B cell (primary cell): ENCODE results near the gene MEX3A. TPM values are rescaled to one million over a fixed set of nuclear protein-coding genes. Genes with fewer than 3 reads are reported as not detected.

Source experiments
- ATAC-seq: fragments of 200-7000 bp; cut with Tn5 transposase; one replicate; pipeline ENCODE4 v1.10.0; 2021; ENCODE audit warnings: low read depth, mild to moderate bottlenecking, moderate number of reproducible peaks, moderate library complexity
- CTCF ChIA-PET: fragments of 350-600 bp; sonication (Branson Sonifier 250); formaldehyde crosslinking; loops from one replicate; lab custom pipeline; 2021; ENCODE audit warnings: antibody characterized with exemption, inconsistent platforms; lab: Charles Lee
- POLR2A ChIA-PET: fragments of 350-600 bp; sonication (Branson Sonifier 250); formaldehyde crosslinking; loops from one replicate; lab custom pipeline; 2021; ENCODE audit warnings: antibody characterized with exemption; lab: Charles Lee
- DNase-seq: peaks from one replicate; pipeline ENCODE4 v3.0.0; 2013
- H2AFZ ChIP-seq: 2 replicates; pipeline ENCODE4 v1.6.1; 2012; ENCODE audit warnings: mild to moderate bottlenecking, low read depth, low read length; ENCODE audit not compliant: insufficient read depth, poor library complexity, severe bottlenecking
- H3K27ac ChIP-seq, 2 donors: 1 replicate in 1 of 2; 2 replicates in 1 of 2; pipeline ENCODE4 v1.5.1; 2012 to 2013; ENCODE audit warnings: low read length in 2 of 2, mild to moderate bottlenecking in 2 of 2, moderate library complexity in 1 of 2
- H3K27me3 ChIP-seq, 4 experiments: fragments of 200-600 bp in 1 of 4; sonication (generic) in 1 of 4; replicated peaks in 1 of 4; 1 replicate in 2 of 4; 2 replicates in 2 of 4; pipeline versions ENCODE4 v1.6.1 to v1.7.0; 2013 to 2016; ENCODE audit warnings: low read length in 3 of 4, mild to moderate bottlenecking in 2 of 4, mixed read lengths in 1 of 4, moderate library complexity in 1 of 4; ENCODE audit not compliant: insufficient read depth in 4 of 4, control insufficient read depth in 3 of 4; ENCODE audit errors: control extremely low read depth in 1 of 4
- H3K36me3 ChIP-seq, 2 experiments: replicated peaks in 1 of 2; 1 replicate in 1 of 2; 2 replicates in 1 of 2; pipeline versions ENCODE4 v1.6.1 to v1.7.1; 2013; ENCODE audit warnings: low read length in 1 of 2; ENCODE audit not compliant: insufficient read depth in 2 of 2, control insufficient read depth in 1 of 2; ENCODE audit errors: control extremely low read depth in 1 of 2, extremely low read depth in 1 of 2
- H3K4me1 ChIP-seq, 2 donors: fragments of 200-600 bp in 1 of 2; sonication (generic) in 1 of 2; 1 replicate in 1 of 2; 2 replicates in 1 of 2; pipeline versions ENCODE4 v1.5.1 to v1.6.1; 2013 to 2017; ENCODE audit warnings: low read length in 2 of 2; ENCODE audit not compliant: control insufficient read depth in 2 of 2, insufficient read depth in 2 of 2
- H3K4me2 ChIP-seq: replicated peaks from 2 replicates; pipeline ENCODE3; 2012; ENCODE audit warnings: mild to moderate bottlenecking, low read depth, low read length; ENCODE audit not compliant: poor library complexity, severe bottlenecking
- H3K4me3 ChIP-seq, 5 experiments: fragments of 200-600 bp in 1 of 5; sonication (generic) in 1 of 5; 1 replicate in 3 of 5; 2 replicates in 2 of 5; pipeline versions ENCODE4 v1.5.1 to v1.7.0; 2011 to 2016; ENCODE audit warnings: low read length in 4 of 5, mild to moderate bottlenecking in 4 of 5, low read depth in 2 of 5, control low read depth in 1 of 5, moderate library complexity in 1 of 5; ENCODE audit not compliant: insufficient read depth in 1 of 5; ENCODE audit errors: control extremely low read depth in 1 of 5, extremely low read depth in 1 of 5
- H3K79me2 ChIP-seq: fragments of 200-600 bp; sonication (generic); one replicate; pipeline ENCODE4 v1.6.0; 2016; ENCODE audit warnings: low read length; ENCODE audit not compliant: control insufficient read depth, insufficient read depth
- H3K9ac ChIP-seq: fragments of 200-600 bp; sonication (generic); 2 replicates; pipeline ENCODE4 v1.6.1; 2017; ENCODE audit warnings: mild to moderate bottlenecking, low read length, moderate library complexity
- H3K9me3 ChIP-seq, 3 donors: one replicate each; pipeline versions ENCODE4 v1.6.1 to v1.7.1; 2013; ENCODE audit warnings: low read length in 2 of 3; ENCODE audit not compliant: control insufficient read depth in 2 of 3, insufficient read depth in 1 of 3; ENCODE audit errors: control extremely low read depth in 1 of 3
- H4K20me1 ChIP-seq: 2 replicates; pipeline ENCODE4 v1.6.0; 2012; ENCODE audit warnings: mild to moderate bottlenecking, low read length; ENCODE audit not compliant: insufficient read depth, control insufficient read depth, poor library complexity, severe bottlenecking
- H3K27ac Mint-ChIP-seq: one replicate; pipeline ENCODE4 v1.8.0; 2021; ENCODE audit warnings: mixed read lengths
- H3K27me3 Mint-ChIP-seq: one replicate; pipeline ENCODE4 v1.8.0; 2021; ENCODE audit warnings: mixed read lengths
- H3K4me1 Mint-ChIP-seq: one replicate; pipeline ENCODE4 v1.8.0; 2021; ENCODE audit warnings: mixed read lengths
- H3K4me3 Mint-ChIP-seq: one replicate; pipeline ENCODE4 v1.8.0; 2021; ENCODE audit warnings: mixed read lengths
- H3K9me3 Mint-ChIP-seq: one replicate; pipeline ENCODE4 v1.8.0; 2022; ENCODE audit warnings: mixed read lengths; ENCODE audit not compliant: insufficient read depth
- CTCF ChIP-seq: fragments of 200-600 bp; IDR thresholded peaks from one replicate; pipeline ENCODE4 v1.8.0; 2022; ENCODE audit warnings: antibody characterized with exemption, mild to moderate bottlenecking
- WGBS: methylation state at CpG from one replicate; pipeline ENCODE4 v1.1.5; 2013; ENCODE audit warnings: missing lambda C conversion rate; ENCODE audit not compliant: insufficient coverage; 5-methylcytosine and 5-hydroxymethylcytosine counted together
- intact Hi-C: fragments of 100-400 bp; cut with micrococcal nuclease; formaldehyde crosslinking; loops from one replicate; pipeline ENCODE4 v1.10.0; 2022
- polyA plus RNA-seq: library from polyadenylated mRNA; depleted of rRNA; stranded (reverse); fragments of >200 nt; gene quantifications from 2 replicates; pipeline ENCODE4 v1.2.3, GENCODE V29; 2012
- total RNA-seq, 2 donors: library from RNA; stranded (reverse); fragments of 120-200 nt in 1 of 2; gene quantifications; 1 replicate in 1 of 2; 2 replicates in 1 of 2; pipeline versions ENCODE4 v1.2.3 to v1.2.4, GENCODE V29; 2013 to 2022

Gene MEX3A
- total and polyA plus RNA-seq, 2 donors (not counting 1 experiment from before 2014, with no cell fraction given), result 0.27 to 1.1 TPM

DNA sequence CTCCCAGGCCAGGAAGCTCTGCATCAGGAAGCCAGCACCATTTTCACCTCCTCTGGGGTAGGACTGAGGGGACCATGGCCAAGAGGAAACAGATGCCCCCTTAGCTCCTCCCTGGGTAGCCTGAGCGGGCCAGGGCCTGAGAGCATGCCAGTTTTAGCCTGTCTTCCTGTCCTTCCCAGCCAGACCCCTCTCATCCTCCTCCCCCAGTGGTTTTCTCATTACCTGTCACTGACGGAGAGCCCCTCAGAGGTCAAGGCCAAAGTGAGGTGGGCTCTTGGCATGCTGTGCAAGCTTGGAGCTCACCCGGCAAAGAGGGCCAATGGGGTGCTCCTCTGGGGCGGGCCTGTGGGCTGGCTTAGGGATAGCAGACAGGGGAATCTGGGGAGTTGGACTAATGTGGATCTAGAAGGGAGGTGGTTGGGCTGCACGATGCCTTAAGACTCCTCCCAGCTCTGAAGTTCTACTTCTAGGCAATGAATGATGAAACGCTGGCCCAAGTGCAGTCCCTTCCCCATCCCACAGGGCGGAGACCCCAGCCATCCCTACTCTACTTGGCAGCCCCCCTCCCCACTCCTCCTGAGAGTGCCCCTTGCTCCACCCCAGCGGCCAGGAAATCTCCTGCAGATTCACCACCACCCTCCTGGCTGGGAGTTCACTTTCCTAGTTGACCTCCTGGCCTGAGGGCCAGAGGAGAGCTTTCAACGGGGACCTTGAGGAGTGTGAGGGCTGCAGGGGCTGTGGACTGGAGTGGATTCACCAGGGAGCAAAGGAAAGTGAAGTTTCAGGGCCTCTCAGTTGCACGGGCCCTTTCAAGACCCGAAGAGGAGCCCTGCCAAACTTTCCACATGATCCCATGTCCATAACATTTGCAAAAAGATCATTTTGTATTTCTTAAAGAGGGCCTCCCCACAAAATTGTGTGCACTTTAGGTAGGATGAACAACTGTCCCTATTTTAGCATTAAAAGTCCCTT, 22.9 kb upstream of the MEX3A start:
- Histone ChIP-seq H3K4me1 (peaks cover 35 to 43% of the 10 kb centered on the region in 2 donors), H3K36me3 (no peaks in the 10 kb centered on the region), H3K9me3 (no peaks in the 10 kb centered on the region), H3K27ac (peak overlapping the region; percentile 96 to 99), H3K27me3 (peaks cover 0 to 5% (median 2%) of the 10 kb centered on the region in 4 experiments), H2AFZ (no peak overlapping the region), H3K4me3 (peak overlapping the region in 4 of 5 experiments; percentile 50 to 70 (median 64)), H3K79me2 (no peaks in the 10 kb centered on the region), H4K20me1 (no peaks in the 10 kb centered on the region), H3K9ac (peak overlapping the region; percentile 94), H3K4me2 (peak overlapping the region; percentile 92)
- no peaks in the 10 kb centered on the region for H3K27me3 Mint-ChIP-seq
- no peak for DNase-seq
- peaks cover 58% of the 10 kb centered on the region for H3K4me1 Mint-ChIP-seq
- POLR2A ChIA-PET, result no interaction called here
- H3K4me3 Mint-ChIP-seq, result peak overlapping the region; percentile 86
- WGBS, result 83% methylated on average over 4 of the region's 11 CpGs
- intact Hi-C loops, result no loop called here
- peak overlapping the region; percentile 92 for H3K27ac Mint-ChIP-seq
- CTCF ChIA-PET, result interaction anchor here (0.6 to 23.7 kb wide), 4 partner anchors 8 to 119 kb away, joined by 3 to 970 read pairs (median 42); partner anchors contain the start of gene LMNA
- no peaks in the 10 kb centered on the region for H3K9me3 Mint-ChIP-seq
- no peak for TF ChIP-seq CTCF
- ATAC-seq, result no peak
